ENCODE results near the gene DOCK6. TPM values are rescaled to one million over a fixed set of nuclear protein-coding genes. Genes with fewer than 3 reads are reported as not detected.

DOCK6 gene
- total and polyA plus RNA-seq, 2 of the 13 experiments (the other 11 are each of a cell fraction or from before 2014, with no cell fraction given) = 5.4 to 38.1 TPM

- TF ChIP-seq POGK (CRISPR knock-in tag; conservative IDR thresholded peaks at IDR 0.05) (no peak; the same call in 1 of the 2 replicates), ZBTB33 (CRISPR knock-in tag; IDR thresholded peaks at IDR 0.05) (0 out of 2 replicates have a peak, but pooled peaks have one; percentile 28), ARHGAP35 (CRISPR knock-in tag; IDR thresholded peaks at IDR 0.05; ENCODE audit: borderline replicate concordance) (no peak; the same call in 1 of the 2 replicates), ZNF678 (CRISPR knock-in tag; IDR thresholded peaks at IDR 0.05) (no peak), STAG1 (CRISPR knock-in tag; IDR thresholded peaks at IDR 0.05) (peak; percentile 14; the same call in 1 of the 2 replicates), ZNF24 (IDR thresholded peaks at IDR 0.05) (no peak), HBP1 (CRISPR knock-in tag; IDR thresholded peaks at IDR 0.05; ENCODE audit: low read depth) (no peak), MEIS1 (CRISPR knock-in tag; IDR thresholded peaks at IDR 0.05; ENCODE audit: borderline replicate concordance) (0 out of 2 replicates have a peak, but pooled peaks have one; percentile 60), SP2 (CRISPR knock-in tag; IDR thresholded peaks at IDR 0.05) (no peak), CEBPB (IDR thresholded peaks at IDR 0.05; ENCODE audit: borderline replicate concordance, low read depth, low read length) (no peak), FOXA3 (CRISPR knock-in tag; IDR thresholded peaks at IDR 0.05) (no peak; the same call in 1 of the 2 replicates), PAWR (CRISPR knock-in tag; IDR thresholded peaks at IDR 0.05; ENCODE audit: borderline replicate concordance) (no peak), LRRFIP1 (CRISPR knock-in tag; conservative IDR thresholded peaks at IDR 0.05) (no peak), ZFP1 (CRISPR knock-in tag; IDR thresholded peaks at IDR 0.05) (no peak), SOX13 (IDR thresholded peaks at IDR 0.05) (no peak), SOX13 (CRISPR knock-in tag; conservative IDR thresholded peaks at IDR 0.05 in 1 of 2, IDR thresholded peaks at IDR 0.05 in 1 of 2) (0 out of 4 replicates have a peak, but pooled peaks of 1 of the 2 experiments have one; percentile 8), SP5 (CRISPR knock-in tag; IDR thresholded peaks at IDR 0.05; ENCODE audit: borderline replicate concordance, low read depth) (no peak), FLYWCH1 (CRISPR knock-in tag; IDR thresholded peaks at IDR 0.05) (no peak), IRF2 (CRISPR knock-in tag; IDR thresholded peaks at IDR 0.05) (0 out of 2 replicates have a peak, but pooled peaks have one; percentile 9), ZC3H13 (CRISPR knock-in tag; IDR thresholded peaks at IDR 0.05) (no peak)
These were observed 19.2 kb downstream of the DOCK6 start (continued) for GRCh38 chr19:11242864-11243797.

Measured in HepG2 (cell line).